H1 (cell line): Measurements from ENCODE around the gene ARMC5. TPM values are rescaled to one million over a fixed set of nuclear protein-coding genes. Genes with fewer than 3 reads are reported as not detected.
"Not testable (repeated sequence)": the region's sequence is repeated elsewhere in the genome, so short reads cannot be mapped to it uniquely, and the experiment has no call there.

Experiments used
- CTCF ChIA-PET: fragments of 300-600 bp; sonication (Branson Sonifier 250); formaldehyde crosslinking; loops from one replicate; lab custom pipeline; 2021; ENCODE audit not compliant: partially characterized antibody; lab: Charles Lee
- POLR2A ChIA-PET: fragments of 300-600 bp; sonication (Branson Sonifier 250); formaldehyde crosslinking; loops from one replicate; lab custom pipeline; 2021; ENCODE audit warnings: inconsistent platforms; ENCODE audit not compliant: partially characterized antibody; lab: Charles Lee
- DNase-seq, 2 experiments: peaks; one replicate each; pipeline versions ENCODE4 v3.0.0 to v3.0.0-alpha.2; 2010 to 2022; ENCODE audit warnings: low spot score in 2 of 2, low read depth in 1 of 2, mixed read lengths in 1 of 2
- FAIRE-seq: peaks from 2 replicates; lab custom pipeline; 2011; peaks lifted over from hg19 to GRCh38; lab: Jason Lieb, UNC
- H2AFZ ChIP-seq: 2 replicates; pipeline ENCODE4 v1.8.1; 2012; ENCODE audit warnings: low read length, inconsistent platforms
- H2AK5ac ChIP-seq: 2 replicates; pipeline ENCODE4 v1.6.1; 2013; ENCODE audit warnings: low read depth, low read length
- H2BK120ac ChIP-seq: replicated peaks from 2 replicates; pipeline ENCODE3; 2013; ENCODE audit warnings: low read depth, low read length, inconsistent platforms
- H2BK12ac ChIP-seq: 2 replicates; pipeline ENCODE4 v1.6.1; 2013; ENCODE audit warnings: low read depth, low read length
- H2BK15ac ChIP-seq: 2 replicates; pipeline ENCODE4 v1.6.1; 2013; ENCODE audit warnings: low read length
- H2BK20ac ChIP-seq: 2 replicates; pipeline ENCODE4 v1.6.1; 2013; ENCODE audit warnings: low read length
- H2BK5ac ChIP-seq: 2 replicates; pipeline ENCODE4 v1.6.1; 2013; ENCODE audit warnings: low read depth, low read length
- H3K14ac ChIP-seq: 2 replicates; pipeline ENCODE4 v1.6.1; 2013; ENCODE audit warnings: inconsistent platforms; ENCODE audit not compliant: insufficient read length
- H3K18ac ChIP-seq: 2 replicates; pipeline ENCODE4 v1.6.1; 2013; ENCODE audit warnings: low read length; ENCODE audit errors: extremely low read depth
- H3K23ac ChIP-seq: 2 replicates; pipeline ENCODE4 v1.6.1; 2013; ENCODE audit warnings: inconsistent platforms; ENCODE audit not compliant: insufficient read length
- H3K23me2 ChIP-seq: 2 replicates; pipeline ENCODE4 v1.6.1; 2013; ENCODE audit warnings: low read depth, low read length
- H3K27ac ChIP-seq: 2 replicates; pipeline ENCODE4 v1.6.1; 2011; ENCODE audit warnings: low read depth, low read length, inconsistent platforms
- H3K27me3 ChIP-seq, 4 experiments: replicated peaks in 1 of 4; 1 replicate in 1 of 4; 2 replicates in 3 of 4; pipeline versions ENCODE4 v1.6.1 to v1.8.1; 2011 to 2013; ENCODE audit warnings: low read length in 3 of 4, mild to moderate bottlenecking in 3 of 4, inconsistent platforms in 2 of 4, mixed read lengths in 2 of 4, moderate library complexity in 1 of 4; ENCODE audit not compliant: control insufficient read depth in 3 of 4, insufficient read depth in 3 of 4; ENCODE audit errors: extremely low read depth in 1 of 4
- H3K36me3 ChIP-seq, 4 experiments: 2 replicates each; pipeline versions ENCODE4 v1.6.1 to v1.8.1; 2011 to 2013; ENCODE audit warnings: mild to moderate bottlenecking in 4 of 4, low read length in 3 of 4, moderate library complexity in 2 of 4, control low read depth in 1 of 4, inconsistent platforms in 1 of 4; ENCODE audit not compliant: insufficient read depth in 4 of 4, control insufficient read depth in 2 of 4
- H3K4ac ChIP-seq: replicated peaks from 2 replicates; pipeline ENCODE3; 2013; ENCODE audit warnings: low read length, low read depth, mixed read lengths, inconsistent platforms; ENCODE audit not compliant: insufficient read length
- H3K4me1 ChIP-seq, 4 experiments: replicated peaks in 1 of 4; 1 replicate in 1 of 4; 2 replicates in 3 of 4; pipeline versions ENCODE4 v1.6.1 to v1.8.1; 2011 to 2013; ENCODE audit warnings: low read length in 3 of 4, inconsistent platforms in 2 of 4, mixed read lengths in 1 of 4; ENCODE audit not compliant: insufficient read depth in 4 of 4, control insufficient read depth in 3 of 4
- H3K4me2 ChIP-seq, 2 experiments: 2 replicates each; pipeline versions ENCODE4 v1.6.1 to v1.8.1; 2011 to 2013; ENCODE audit warnings: low read depth in 2 of 2, low read length in 2 of 2, control low read depth in 1 of 2, inconsistent platforms in 1 of 2, mild to moderate bottlenecking in 1 of 2; ENCODE audit not compliant: insufficient read depth in 1 of 2
- H3K4me3 ChIP-seq, 4 experiments: fragments of 200-600, 300-600 bp in 1 of 4; sonication (generic), shearing (Covaris generic), sonication (Bioruptor Twin) in 1 of 4; 2 replicates each; pipeline versions ENCODE4 v1.5.1 to v1.8.1; 2011 to 2016; ENCODE audit warnings: low read length in 4 of 4, low read depth in 3 of 4, control low read depth in 2 of 4, inconsistent platforms in 2 of 4, mild to moderate bottlenecking in 2 of 4, mixed read lengths in 1 of 4, moderate library complexity in 1 of 4; ENCODE audit not compliant: insufficient read depth in 2 of 4; ENCODE audit errors: extremely low read depth in 1 of 4
- H3K56ac ChIP-seq: replicated peaks from 2 replicates; pipeline ENCODE3; 2013; ENCODE audit warnings: low read depth, mild to moderate bottlenecking, mixed read lengths, low read length, inconsistent platforms; ENCODE audit not compliant: insufficient read length
- H3K79me1 ChIP-seq: 2 replicates; pipeline ENCODE4 v1.6.1; 2013; ENCODE audit warnings: low read depth, low read length, control low read depth
- H3K79me2 ChIP-seq, 2 experiments: 2 replicates each; pipeline versions ENCODE4 v1.6.1 to v1.8.1; 2012 to 2013; ENCODE audit warnings: low read length in 2 of 2, mild to moderate bottlenecking in 2 of 2, inconsistent platforms in 1 of 2; ENCODE audit not compliant: insufficient read depth in 2 of 2, control insufficient read depth in 1 of 2
- H3K9ac ChIP-seq, 4 experiments: replicated peaks in 1 of 4; 1 replicate in 1 of 4; 2 replicates in 3 of 4; pipeline versions ENCODE4 v1.6.1 to v1.8.1; 2011 to 2013; ENCODE audit warnings: low read depth in 3 of 4, low read length in 3 of 4, control low read depth in 2 of 4, mild to moderate bottlenecking in 2 of 4, moderate library complexity in 2 of 4, inconsistent platforms in 1 of 4; ENCODE audit errors: extremely low read depth in 1 of 4
- H3K9me3 ChIP-seq, 2 experiments: 2 replicates each; pipeline versions ENCODE4 v1.6.1 to v1.8.1; 2012 to 2013; ENCODE audit warnings: mild to moderate bottlenecking in 2 of 2, moderate library complexity in 2 of 2, control low read depth in 1 of 2, inconsistent platforms in 1 of 2, low read depth in 1 of 2, low read length in 1 of 2, mixed read lengths in 1 of 2; ENCODE audit not compliant: insufficient read depth in 2 of 2
- H4K20me1 ChIP-seq, 2 experiments: replicated peaks in 1 of 2; 2 replicates each; pipeline versions ENCODE3 to v1.8.1; 2011 to 2013; ENCODE audit warnings: inconsistent platforms in 2 of 2, low read length in 2 of 2, mild to moderate bottlenecking in 1 of 2; ENCODE audit not compliant: insufficient read depth in 2 of 2, control insufficient read depth in 1 of 2
- H4K5ac ChIP-seq: 2 replicates; pipeline ENCODE4 v1.6.1; 2013; ENCODE audit warnings: low read length, low read depth, mixed read lengths, inconsistent platforms; ENCODE audit not compliant: insufficient read length
- H4K8ac ChIP-seq: 2 replicates; pipeline ENCODE4 v1.8.0; 2013; ENCODE audit warnings: mild to moderate bottlenecking, moderate library complexity, low read length, inconsistent platforms; ENCODE audit not compliant: insufficient read depth; ENCODE audit errors: extremely low read depth
- H4K91ac ChIP-seq: replicated peaks from 2 replicates; pipeline ENCODE3; 2013; ENCODE audit warnings: low read length, mixed read lengths, inconsistent platforms; ENCODE audit not compliant: insufficient read length
- ASH2L ChIP-seq: fragments of 200-600, 300-600 bp; sonication (generic); IDR thresholded peaks from one replicate; pipeline ENCODE4 v1.7.1; 2017; ENCODE audit warnings: low read length
- CBX5 ChIP-seq: fragments of 300-800, 300-1000 bp; sonication (generic); IDR thresholded peaks from 2 replicates; pipeline ENCODE4 v1.7.1; 2016; ENCODE audit warnings: antibody characterized with exemption, low read length, low read depth
- WGBS, 2 experiments: shearing (Covaris generic) in 1 of 2; methylation state at CpG; one replicate each; pipeline versions ENCODE4 v1.1.6 to v1.1.7; 2013 to 2015; ENCODE audit warnings: low lambda C conversion rate in 2 of 2, mixed read lengths in 2 of 2, inconsistent platforms in 1 of 2, low coverage in 1 of 2, missing lambda C conversion rate in 1 of 2; ENCODE audit not compliant: insufficient replicate concordance in 2 of 2, insufficient coverage in 1 of 2, insufficient read length in 1 of 2; ENCODE audit errors: extremely low coverage in 1 of 2, missing lambda C conversion rate in 1 of 2; 5-methylcytosine and 5-hydroxymethylcytosine counted together
- polyA plus RNA-seq, 7 experiments: library from polyadenylated mRNA; depleted of rRNA in 3 of 7; stranded (reverse) in 5 of 7; unstranded in 2 of 7; fragments of >200 nt in 5 of 7; fragments of 200-250 nt in 2 of 7; gene quantifications; 1 replicate in 5 of 7; 2 replicates in 1 of 7; 4 replicates in 1 of 7; pipeline versions ENCODE4 v1.2.1 to v1.2.3, GENCODE V29; 2011 to 2013; ENCODE audit warnings: missing spikeins in 2 of 7, mixed read lengths in 2 of 7
- total RNA-seq: library from RNA; stranded (reverse); fragmentation: NEBNext Ultra II Directional; extraction: Animal tissue kit (Norgen Biotek cat#: 25700); gene quantifications from 2 replicates; pipeline ENCODE4 v1.2.1, GENCODE V29; 2021

ARMC5 gene
- total and polyA plus RNA-seq, 2 of the 8 experiments (the other 6 are each of a cell fraction or from before 2014, with no cell fraction given), result 7.8 to 8.7 TPM

GRCh38 chr16:31416371-31416770, 42.9 kb upstream of the ARMC5 start (continued):
- no peak for TF ChIP-seq ASH2L
- TF ChIP-seq CBX5, result no peak

DNA sequence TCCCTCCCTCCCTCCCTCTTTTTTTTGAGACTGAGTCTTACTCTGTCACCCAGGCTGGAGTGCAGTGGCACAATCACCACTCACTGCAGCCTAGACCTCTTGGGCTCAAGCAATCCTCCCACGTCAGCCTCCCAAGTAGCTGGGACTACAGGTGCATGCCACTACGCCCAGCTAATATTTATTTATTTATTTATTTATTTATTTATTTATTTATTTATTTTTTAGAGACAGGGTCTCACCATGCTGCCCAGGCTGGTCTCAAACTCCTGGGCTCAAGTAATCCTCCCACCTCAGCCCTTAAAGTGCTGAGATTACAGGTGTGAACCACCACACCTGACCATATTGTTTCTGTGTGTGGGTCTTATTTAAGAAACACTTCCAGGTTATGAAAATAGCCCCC, 42.3 kb upstream of the ARMC5 start:
- H3K14ac ChIP-seq, H2BK12ac ChIP-seq, H2BK120ac ChIP-seq, H2BK15ac ChIP-seq, DNase-seq, H3K4ac ChIP-seq, H4K20me1 ChIP-seq, H3K27me3 ChIP-seq, H2BK20ac ChIP-seq, FAIRE-seq, POLR2A ChIA-PET, H3K4me1 ChIP-seq, H3K36me3 ChIP-seq, H2BK5ac ChIP-seq, H3K18ac ChIP-seq, H3K9ac ChIP-seq, H3K9me3 ChIP-seq, H4K8ac ChIP-seq, H3K27ac ChIP-seq, H2AK5ac ChIP-seq, H3K79me2 ChIP-seq, H2AFZ ChIP-seq, H3K23me2 ChIP-seq, H3K4me2 ChIP-seq, H3K79me1 ChIP-seq, H3K23ac ChIP-seq, H3K56ac ChIP-seq, H4K5ac ChIP-seq, H4K91ac ChIP-seq, H3K4me3 ChIP-seq: not testable (repeated sequence)
- WGBS, 2 experiments, result 84% methylated on average over 2 of the region's 2 CpGs; no CpG with 5 or more reads in 1 of the 2 experiments
- CTCF ChIA-PET, result interaction anchor here (0.6 to 1.3 kb wide), 2 partner anchors 34 to 216 kb away, joined by 3 to 4 read pairs; no protein-coding TSS in a partner anchor
